Tibial nerve (tissue), 3 donors: ENCODE results near the gene PLXNB2.

Source experiments
- CTCF ChIP-seq, 5 experiments: fragments of 200-600 bp in 3 of 5; fragments of 450-650 bp in 2 of 5; sonication (generic) in 3 of 5; IDR thresholded peaks; one replicate each; pipeline ENCODE4 v1.5.1; 2016 to 2019; ENCODE audit warnings: antibody characterized with exemption in 5 of 5, mild to moderate bottlenecking in 3 of 5, moderate library complexity in 2 of 5
- POLR2A ChIP-seq, 2 donors: fragments of 450-650 bp; IDR thresholded peaks; one replicate each; pipeline ENCODE4 v1.6.1; 2017; ENCODE audit warnings: antibody characterized with exemption in 2 of 2, mild to moderate bottlenecking in 2 of 2, moderate library complexity in 2 of 2

DNA sequence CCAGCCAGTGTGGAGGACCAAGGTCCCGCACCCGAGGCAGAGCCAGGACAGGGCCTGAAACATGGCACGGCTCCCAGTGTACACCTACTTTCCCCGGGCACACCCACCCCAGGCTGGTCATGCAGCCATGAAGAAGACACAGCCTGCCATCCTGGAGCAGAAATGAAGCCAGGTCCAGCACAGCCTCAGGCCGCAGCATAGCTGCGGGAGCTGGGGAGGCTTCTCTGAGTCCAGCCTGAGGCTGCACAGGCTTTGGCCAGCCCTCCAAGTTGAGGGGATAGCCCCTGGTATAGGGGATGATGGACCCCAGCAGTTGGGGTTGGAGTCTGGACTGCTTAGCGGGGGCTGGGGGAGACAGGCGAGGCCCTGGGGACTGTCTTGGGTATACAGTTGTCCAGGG, 53.5 kb downstream of the PLXNB2 start:
- TF ChIP-seq CTCF (IDR thresholded peaks at IDR 0.05), result no peak
- TF ChIP-seq POLR2A (IDR thresholded peaks at IDR 0.05), result no peak
